B cell (primary cell): ENCODE measurements around the gene IGLL5.
A peak's percentile ranks its signal among the peaks of the same experiment; 100 is the strongest.

ENCODE experiments used
- CTCF ChIP-seq: fragments of 200-600 bp; IDR thresholded peaks from one replicate; pipeline ENCODE4 v1.8.0; 2022; ENCODE audit warnings: antibody characterized with exemption, mild to moderate bottlenecking
- EZH2 ChIP-seq: IDR thresholded peaks from 2 replicates; pipeline ENCODE4 v1.6.1; 2012; ENCODE audit warnings: borderline replicate concordance, low read depth, mild to moderate bottlenecking, moderate library complexity, low read length; ENCODE audit not compliant: insufficient read depth, poor library complexity, severe bottlenecking

DNA sequence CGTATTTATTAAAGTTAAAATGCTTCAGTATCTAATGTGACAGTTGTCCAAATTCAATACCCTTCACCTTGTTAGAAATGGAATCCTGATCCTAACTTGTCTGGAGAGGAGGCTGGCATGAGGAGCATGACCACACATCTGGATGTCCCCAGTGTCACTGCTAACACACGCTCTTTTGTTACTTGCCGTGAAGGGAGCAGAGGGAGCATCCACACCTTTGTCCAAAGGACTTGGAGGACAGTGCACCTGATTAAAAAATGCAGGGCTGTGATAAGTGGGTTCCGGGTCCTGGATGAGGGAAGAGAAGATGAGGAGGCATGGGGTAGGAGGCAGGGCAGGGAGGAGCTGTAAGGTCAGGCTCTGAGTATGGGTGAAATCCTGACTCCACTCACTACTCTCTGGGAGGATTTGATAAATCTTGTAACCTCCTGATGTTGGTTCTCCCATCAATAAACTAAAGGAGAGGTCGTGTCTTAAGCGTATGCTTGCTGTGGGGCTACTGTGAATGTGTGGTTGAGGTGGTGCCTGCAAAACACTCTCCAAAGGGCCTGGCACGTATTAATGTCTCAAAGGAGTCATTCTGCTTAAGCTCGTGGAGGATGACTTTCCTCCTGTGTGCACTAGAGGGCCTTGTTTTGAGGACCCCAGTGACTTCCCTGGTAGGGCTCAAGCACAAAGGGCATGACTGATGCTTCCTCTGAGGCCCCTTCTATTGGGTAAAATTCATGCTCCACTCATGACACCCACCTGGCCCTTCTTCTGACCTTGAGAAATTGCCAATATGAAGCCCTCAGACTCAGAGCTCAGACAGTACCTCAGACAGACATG lies 16.8 kb upstream of the IGLL5 start:
- TF ChIP-seq CTCF: peak; percentile 44
- no peak for TF ChIP-seq EZH2
